Bronchial epithelial cell (primary cell): ENCODE data around the gene PAPLN. TPM values are rescaled to one million over a fixed set of nuclear protein-coding genes. Genes with fewer than 3 reads are reported as not detected.

ENCODE experiments used
- DNase-seq: peaks from one replicate; pipeline ENCODE4 v3.0.0-alpha.2; 2010; ENCODE audit warnings: low read depth
- FAIRE-seq: peaks from 2 replicates; lab custom pipeline; 2011; peaks lifted over from hg19 to GRCh38; lab: Jason Lieb, UNC
- H3K27me3 ChIP-seq: 2 replicates; pipeline ENCODE4 v1.5.1; 2011; ENCODE audit warnings: low read length; ENCODE audit not compliant: control insufficient read depth, insufficient read depth
- H3K36me3 ChIP-seq: 2 replicates; pipeline ENCODE4 v1.5.1; 2011; ENCODE audit warnings: low read length; ENCODE audit not compliant: control insufficient read depth, insufficient read depth
- H3K4me3 ChIP-seq: 2 replicates; pipeline ENCODE4 v1.5.1; 2011; ENCODE audit warnings: mild to moderate bottlenecking, low read depth, low read length, control low read depth
- total RNA-seq: library from RNA; depleted of rRNA; stranded (reverse); fragments of >200 nt; gene quantifications from 2 replicates; pipeline ENCODE4 v1.2.1, GENCODE V29; 2014
- TF ChIP-seq, protein P1 (sequence below): IDR thresholded peaks from 2 replicates; pipeline ENCODE4 v1.5.1; 2011; ENCODE audit warnings: mild to moderate bottlenecking, moderate library complexity, low read length, control low read depth, inconsistent platforms; ENCODE audit not compliant: insufficient read depth, severe bottlenecking

The PAPLN gene
- total RNA-seq, 1 donor from 2014 or later = 3.4 TPM

DNA sequence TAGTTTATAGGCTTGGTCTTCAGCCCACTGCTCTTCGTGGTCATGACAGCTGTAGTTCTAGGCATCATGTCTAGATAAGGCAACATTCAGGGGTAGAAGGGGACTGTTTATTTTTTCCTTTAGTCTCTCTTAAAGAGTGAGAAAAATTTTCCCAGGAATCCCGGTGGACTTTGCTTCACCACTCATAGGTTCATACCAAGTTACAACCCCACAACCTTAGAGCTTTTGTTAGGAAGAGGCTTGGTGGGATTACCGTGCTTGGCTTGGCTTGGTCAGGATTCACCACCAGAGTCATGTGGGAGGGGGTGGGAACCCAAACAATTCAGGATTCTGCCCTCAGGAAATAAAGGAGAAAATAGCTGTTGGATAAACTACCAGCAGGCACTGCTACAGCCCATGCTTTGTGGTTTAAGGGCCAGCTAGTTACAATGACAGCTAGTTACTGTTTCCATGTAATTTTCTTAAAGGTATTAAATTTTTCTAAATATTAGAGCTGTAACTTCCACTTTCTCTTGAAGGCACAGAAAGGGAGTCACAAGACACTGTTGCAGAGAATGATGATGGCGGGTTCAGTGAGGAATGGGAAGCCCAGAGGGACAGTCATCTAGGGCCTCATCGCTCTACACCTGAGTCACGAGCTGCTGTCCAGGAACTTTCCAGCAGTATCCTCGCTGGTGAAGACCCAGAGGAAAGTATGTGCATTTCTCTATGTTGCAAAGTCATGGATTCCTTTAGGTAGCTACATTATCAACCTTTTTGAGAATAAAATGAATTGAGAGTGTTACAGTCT, 25.9 kb upstream of the PAPLN start:
- peaks cover 16% of the 10 kb centered on the region for H3K36me3 ChIP-seq
- no peak overlapping the region for H3K4me3 ChIP-seq
- DNase-seq (no peak), FAIRE-seq (no peak)
- no peaks in the 10 kb centered on the region for H3K27me3 ChIP-seq
- TF ChIP-seq, protein P1, sequence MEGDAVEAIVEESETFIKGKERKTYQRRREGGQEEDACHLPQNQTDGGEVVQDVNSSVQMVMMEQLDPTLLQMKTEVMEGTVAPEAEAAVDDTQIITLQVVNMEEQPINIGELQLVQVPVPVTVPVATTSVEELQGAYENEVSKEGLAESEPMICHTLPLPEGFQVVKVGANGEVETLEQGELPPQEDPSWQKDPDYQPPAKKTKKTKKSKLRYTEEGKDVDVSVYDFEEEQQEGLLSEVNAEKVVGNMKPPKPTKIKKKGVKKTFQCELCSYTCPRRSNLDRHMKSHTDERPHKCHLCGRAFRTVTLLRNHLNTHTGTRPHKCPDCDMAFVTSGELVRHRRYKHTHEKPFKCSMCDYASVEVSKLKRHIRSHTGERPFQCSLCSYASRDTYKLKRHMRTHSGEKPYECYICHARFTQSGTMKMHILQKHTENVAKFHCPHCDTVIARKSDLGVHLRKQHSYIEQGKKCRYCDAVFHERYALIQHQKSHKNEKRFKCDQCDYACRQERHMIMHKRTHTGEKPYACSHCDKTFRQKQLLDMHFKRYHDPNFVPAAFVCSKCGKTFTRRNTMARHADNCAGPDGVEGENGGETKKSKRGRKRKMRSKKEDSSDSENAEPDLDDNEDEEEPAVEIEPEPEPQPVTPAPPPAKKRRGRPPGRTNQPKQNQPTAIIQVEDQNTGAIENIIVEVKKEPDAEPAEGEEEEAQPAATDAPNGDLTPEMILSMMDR = no peak

DNA sequence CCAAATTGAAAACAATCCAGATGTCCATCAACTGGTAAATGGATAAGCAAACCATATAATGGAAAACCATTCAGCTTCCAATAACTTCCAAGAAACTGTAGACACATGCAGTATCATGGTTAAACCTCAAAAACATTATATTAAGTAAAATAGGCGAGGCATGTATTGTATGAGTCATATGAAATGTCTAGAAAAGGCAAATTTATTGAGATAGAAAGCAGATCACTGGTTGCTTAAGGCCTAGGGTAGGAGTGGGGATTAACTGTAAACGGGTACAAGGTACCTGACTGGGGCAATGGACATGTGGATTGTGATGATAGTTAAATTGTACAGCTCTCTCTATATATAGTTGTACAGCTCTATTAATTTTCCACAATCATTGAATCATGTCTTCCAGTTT, 21.3 kb upstream of the PAPLN start:
- no peak for DNase-seq
- no peak overlapping the region for H3K4me3 ChIP-seq
- TF ChIP-seq, protein P1 = no peak
- peaks cover 15% of the 10 kb centered on the region for H3K36me3 ChIP-seq
- FAIRE-seq = no peak
- no peaks in the 10 kb centered on the region for H3K27me3 ChIP-seq

DNA sequence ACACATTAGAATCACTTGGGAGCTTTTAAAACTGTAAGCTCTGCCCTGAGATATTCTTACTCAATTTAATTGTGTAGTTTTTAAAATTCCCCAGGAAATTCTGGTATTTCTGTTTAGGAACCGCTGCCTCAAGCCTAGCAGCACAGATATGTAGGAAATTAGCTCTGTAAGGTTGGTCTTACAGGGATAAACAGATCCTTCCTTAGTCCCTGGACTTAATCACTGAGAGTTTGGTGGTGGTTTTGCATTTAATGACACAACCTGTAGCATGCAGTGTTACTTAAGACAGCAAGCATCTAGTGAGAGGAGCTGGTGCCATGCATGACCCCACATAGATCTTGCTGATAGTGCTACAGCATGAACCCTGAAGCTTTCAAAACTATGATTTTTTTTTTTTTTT, 19.9 kb upstream of the PAPLN start:
- TF ChIP-seq, protein P1 = no peak
- DNase-seq (no peak), FAIRE-seq (no peak)
- H3K4me3 ChIP-seq = no peak overlapping the region
- H3K36me3 ChIP-seq = peaks cover 12% of the 10 kb centered on the region
- no peaks in the 10 kb centered on the region for H3K27me3 ChIP-seq

DNA sequence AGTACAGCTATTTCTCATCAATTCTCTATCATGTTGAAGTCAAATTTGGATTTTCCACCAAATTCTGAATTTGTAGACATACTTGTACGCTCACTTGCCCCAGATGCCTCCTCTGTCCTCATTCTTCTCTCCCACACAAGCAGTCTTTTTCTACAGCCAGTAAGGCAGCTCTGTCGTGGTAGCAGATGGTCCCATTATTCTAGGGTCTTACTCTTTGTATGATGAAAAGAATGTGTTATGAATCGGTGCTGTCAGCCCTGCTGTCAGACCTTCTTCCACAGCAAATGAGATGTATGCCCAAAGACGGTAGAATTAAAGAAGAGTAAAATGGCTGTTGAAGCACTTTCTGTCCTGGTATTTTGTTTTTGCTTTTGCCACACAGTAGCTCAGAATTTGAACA, 17.2 kb upstream of the PAPLN start:
- H3K27me3 ChIP-seq = no peaks in the 10 kb centered on the region
- DNase-seq (no peak), FAIRE-seq (no peak)
- H3K36me3 ChIP-seq = peaks cover 10% of the 10 kb centered on the region
- TF ChIP-seq, protein P1 = no peak
- no peak overlapping the region for H3K4me3 ChIP-seq

DNA sequence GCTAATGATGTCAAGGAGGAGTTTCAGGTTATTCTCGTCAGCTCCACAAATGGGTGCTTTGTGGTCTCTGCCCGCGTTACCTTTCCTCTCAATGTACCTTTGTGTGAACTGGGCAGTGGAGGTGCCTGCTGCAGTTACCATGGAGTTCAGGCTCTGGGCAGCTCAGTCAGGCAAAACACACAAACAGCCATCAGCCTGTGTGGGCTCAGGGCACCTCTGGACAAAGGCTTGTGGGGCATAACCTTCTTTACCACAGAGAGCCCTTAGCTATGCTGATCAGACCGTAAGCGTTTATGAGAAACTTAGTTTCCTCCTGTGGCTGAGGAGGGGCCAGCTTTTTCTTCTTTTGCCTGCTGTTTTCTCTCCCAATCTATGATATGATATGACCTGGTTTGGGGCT, 16.7 kb upstream of the PAPLN start:
- no peak for FAIRE-seq
- no peak for DNase-seq
- peaks cover 10% of the 10 kb centered on the region for H3K36me3 ChIP-seq
- H3K27me3 ChIP-seq = no peaks in the 10 kb centered on the region
- TF ChIP-seq, protein P1 = no peak
- H3K4me3 ChIP-seq = no peak overlapping the region
